GM10266 (cell line): Measurements from ENCODE around the gene TUBB1.

Source experiments
- DNase-seq: peaks from one replicate; pipeline ENCODE4 v3.0.0; 2012; ENCODE audit errors: extremely low spot score
- CTCF ChIP-seq: IDR thresholded peaks from 2 replicates; pipeline ENCODE4 v1.5.1; 2012; ENCODE audit warnings: mild to moderate bottlenecking, low read depth; ENCODE audit not compliant: control insufficient read depth, insufficient read depth; ENCODE audit errors: missing control alignments

The TUBB1 gene

DNA sequence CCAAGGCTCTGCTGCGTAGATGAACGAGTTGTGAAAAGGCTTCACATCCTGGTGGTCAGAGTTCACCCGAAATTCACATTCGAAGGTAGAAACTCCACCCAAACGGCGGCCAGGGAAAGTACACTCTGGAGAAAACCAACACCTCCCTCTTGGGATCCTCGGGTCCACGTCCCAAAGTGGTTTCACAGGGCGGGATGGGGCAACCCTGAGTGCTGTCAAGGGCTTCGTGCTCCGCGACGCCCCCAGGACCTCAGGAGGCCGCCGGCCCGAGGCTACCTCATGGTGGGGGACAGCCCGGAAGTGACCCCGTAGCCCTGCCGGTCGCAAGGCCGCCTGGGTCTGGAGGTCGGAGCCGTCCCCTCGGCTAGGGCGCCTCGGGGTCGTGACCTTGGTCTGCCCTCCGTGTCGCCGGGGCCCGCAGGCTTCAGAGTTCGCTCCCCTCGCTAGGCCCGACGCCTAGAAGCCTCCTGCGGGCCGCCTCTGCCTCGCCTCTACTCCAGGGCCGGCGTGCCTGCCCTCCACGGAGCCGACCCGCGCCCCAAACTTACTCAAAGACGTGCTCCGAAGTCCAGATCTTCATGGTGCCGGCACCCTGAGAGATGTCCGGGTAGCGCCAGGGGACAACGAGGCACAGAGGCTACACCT is 23.0 kb downstream of the TUBB1 start, which contains the start of gene PRELID3B:
TSS of gene PRELID3B (minus strand) at position 636 of the 645 bp plus-strand sequence. CDS start at position 580, 56 bp downstream.
- DNase-seq = peak; percentile 43
- TF ChIP-seq CTCF = no peak

GRCh38 chr20:59042796-59043631 is 23.8 kb downstream of the TUBB1 start:
- no peak for TF ChIP-seq CTCF
- DNase-seq = peak; percentile 99

GRCh38 chr20:59043698-59044097 is 24.5 kb downstream of the TUBB1 start:
- no peak for DNase-seq
- no peak for TF ChIP-seq CTCF

DNA sequence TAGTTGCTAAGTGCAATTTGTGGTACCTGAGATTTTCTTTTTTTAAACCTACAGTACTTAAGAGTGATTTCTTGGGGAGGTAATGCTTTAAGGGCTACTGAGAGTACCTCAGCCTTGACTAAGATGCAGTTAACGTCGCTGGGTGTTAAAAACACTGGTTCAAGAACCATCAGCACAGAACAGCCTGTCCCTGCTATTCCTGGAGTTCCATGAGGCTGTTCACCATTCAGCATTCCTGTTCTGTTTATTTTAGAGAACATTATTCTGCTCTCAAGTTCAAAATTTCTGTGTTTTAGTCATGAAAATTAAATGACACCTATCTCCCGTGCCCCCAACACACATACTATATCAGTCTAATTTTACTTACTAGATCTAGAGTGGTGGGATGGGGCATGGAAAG is 25.1 kb downstream of the TUBB1 start:
- no peak for TF ChIP-seq CTCF
- no peak for DNase-seq

- DNase-seq = no peak
- no peak for TF ChIP-seq CTCF
These were observed 25.6 kb downstream of the TUBB1 start for GRCh38 chr20:59044796-59045195.

- TF ChIP-seq CTCF = no peak
- no peak for DNase-seq
These were observed 27.6 kb downstream of the TUBB1 start for GRCh38 chr20:59046862-59047261.
